ENCODE results near the gene TMEM132C.

GRCh38 chr12:128637642-128638606 lies 371.0 kb downstream of the TMEM132C start:
- TF ChIP-seq CTCF (IDR thresholded peaks at IDR 0.05; ENCODE audit: insufficient read depth, low read length, poor library complexity, severe bottlenecking) (no peak), EZH2phosphoT487 (conservative IDR thresholded peaks at IDR 0.05; ENCODE audit: low read length) (no peak)
